Gastroesophageal sphincter (tissue), 3 donors: Measurements from ENCODE around the gene OPN1MW.
"Not testable (repeated sequence)": the region's sequence is repeated elsewhere in the genome, so short reads cannot be mapped to it uniquely, and the experiment has no call there.

Experiments used
- CTCF ChIP-seq, 4 experiments: fragments of 200-600 bp in 2 of 4; fragments of 450-650 bp in 2 of 4; sonication (generic) in 1 of 4; IDR thresholded peaks; one replicate each; pipeline ENCODE4 v1.5.1; 2017 to 2019; ENCODE audit warnings: antibody characterized with exemption in 4 of 4, mild to moderate bottlenecking in 2 of 4, moderate library complexity in 2 of 4
- EP300 ChIP-seq: sonication (generic); formaldehyde crosslinking; IDR thresholded peaks from one replicate; pipeline ENCODE4 v1.6.1; 2017; ENCODE audit warnings: antibody characterized with exemption, mild to moderate bottlenecking
- POLR2A ChIP-seq, 2 donors: fragments of 450-650 bp; IDR thresholded peaks; one replicate each; pipeline ENCODE4 v1.6.1; 2017; ENCODE audit warnings: antibody characterized with exemption in 2 of 2, mild to moderate bottlenecking in 2 of 2, moderate library complexity in 1 of 2

- TF ChIP-seq POLR2A (IDR thresholded peaks at IDR 0.05); CTCF (IDR thresholded peaks at IDR 0.05); EP300: not testable (repeated sequence)
These were observed 1.4 kb downstream of the OPN1MW start for GRCh38 chrX:154183794-154184193.
